Activated T-cell treated with anti-CD3 and anti-CD28 coated beads, Interleukin-2, amount 50 U/mL, for 24 hours (primary cell): Measurements from ENCODE around the gene SLC66A1.
"Not testable (repeated sequence)": the region's sequence is repeated elsewhere in the genome, so short reads cannot be mapped to it uniquely, and the experiment has no call there.

Experiments
- DNase-seq: peaks from one replicate; pipeline ENCODE4 v3.0.0-alpha.2; 2020
- H3K27ac Mint-ChIP-seq: 2 replicates; pipeline ENCODE4 v1.8.0; 2020; ENCODE audit warnings: mild to moderate bottlenecking, mixed read lengths
- H3K27me3 Mint-ChIP-seq: 2 replicates; pipeline ENCODE4 v1.8.0; 2020; ENCODE audit warnings: mixed read lengths
- H3K36me3 Mint-ChIP-seq: 2 replicates; pipeline ENCODE4 v1.8.0; 2020; ENCODE audit warnings: low read depth, mixed read lengths
- H3K4me1 Mint-ChIP-seq: 2 replicates; pipeline ENCODE4 v1.8.0; 2020; ENCODE audit warnings: low read depth, mixed read lengths
- H3K4me3 Mint-ChIP-seq: 2 replicates; pipeline ENCODE4 v1.8.0; 2020; ENCODE audit warnings: mild to moderate bottlenecking, moderate library complexity, mixed read lengths
- H3K9me3 Mint-ChIP-seq: 2 replicates; pipeline ENCODE4 v1.8.0; 2020; ENCODE audit warnings: mixed read lengths

The SLC66A1 gene

DNA sequence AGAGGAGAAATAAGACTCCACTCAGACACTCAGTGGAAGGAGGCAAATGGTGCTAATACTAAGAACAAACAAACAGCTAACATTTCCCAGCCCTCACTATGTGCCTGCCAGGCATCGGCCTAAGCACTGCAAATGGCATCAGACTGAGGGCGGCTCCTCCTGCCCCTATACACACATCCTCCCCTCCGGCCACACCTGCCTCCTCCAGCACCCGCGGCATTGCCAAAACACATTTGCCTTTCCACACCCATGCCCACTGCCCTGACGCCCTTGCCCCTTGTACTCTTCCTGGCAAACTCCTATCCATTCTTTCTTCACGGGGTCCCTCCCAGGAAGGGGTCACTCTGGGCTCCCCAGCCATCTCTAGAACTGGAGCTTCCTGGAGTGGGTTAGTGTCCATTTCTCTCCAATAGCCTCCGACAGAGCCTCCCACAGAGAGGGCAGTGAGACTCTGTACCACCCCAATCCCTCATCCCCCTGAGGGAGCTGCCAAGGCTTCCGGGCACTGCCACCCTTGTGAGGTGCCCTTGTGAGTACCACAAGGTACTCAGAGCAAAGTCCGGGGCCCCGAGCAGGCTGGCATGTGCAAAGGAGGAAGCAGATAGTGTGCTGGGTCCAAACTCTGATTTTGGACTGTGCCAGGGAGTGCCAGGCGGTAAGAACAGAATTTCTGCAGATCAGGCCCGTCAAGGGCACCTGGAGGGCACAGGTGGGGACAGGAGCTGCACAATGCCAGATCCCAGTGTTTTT, 24.5 kb upstream of the SLC66A1 start:
- H3K4me1 Mint-ChIP-seq: peaks cover 6% of the 10 kb centered on the region
- no peaks in the 10 kb centered on the region for H3K9me3 Mint-ChIP-seq
- no peak overlapping the region for H3K27ac Mint-ChIP-seq
- H3K4me3 Mint-ChIP-seq: peak overlapping the region; percentile 53
- no peak for DNase-seq
- peaks cover 4% of the 10 kb centered on the region for H3K36me3 Mint-ChIP-seq
- H3K27me3 Mint-ChIP-seq: peaks cover 21% of the 10 kb centered on the region

- not testable (repeated sequence) for H3K27ac Mint-ChIP-seq
- peak; percentile 74 for DNase-seq
These were observed 23.5 kb upstream of the SLC66A1 start, which contains the start of gene AKR7A3 for GRCh38 chr1:19288324-19289241. Gene AKR7A3, minus strand, starts transcription at chr1:19288770. Its CDS starts 61 bp downstream, at chr1:19288709.

GRCh38 chr1:19289244-19289643, 22.9 kb upstream of the SLC66A1 start:
- Mint-ChIP-seq H3K9me3 (peaks cover 6% of the 10 kb centered on the region), H3K27ac (no peak overlapping the region), H3K4me1 (peaks cover 6% of the 10 kb centered on the region), H3K36me3 (peaks cover 9% of the 10 kb centered on the region), H3K27me3 (peaks cover 21% of the 10 kb centered on the region), H3K4me3 (peak overlapping the region; percentile 55)
- DNase-seq: no peak

More at GRCh38 chr1:19288324-19289241, 23.5 kb upstream of the SLC66A1 start, which contains the start of gene AKR7A3:
- Mint-ChIP-seq H3K4me3 (peak within 1 kb of the TSS; percentile 55), H3K27me3 (peaks cover 21% of the 10 kb centered on the region)
- H3K36me3 Mint-ChIP-seq, H3K9me3 Mint-ChIP-seq, H3K4me1 Mint-ChIP-seq: not testable (repeated sequence)

GRCh38 chr1:19294638-19295037, 17.5 kb upstream of the SLC66A1 start:
- Mint-ChIP-seq H3K4me1 (no peaks in the 10 kb centered on the region), H3K27ac (no peak overlapping the region), H3K4me3 (no peak overlapping the region), H3K9me3 (peaks cover 23% of the 10 kb centered on the region), H3K36me3 (peaks cover 32% of the 10 kb centered on the region), H3K27me3 (peaks cover 3% of the 10 kb centered on the region)
- DNase-seq: no peak

DNA sequence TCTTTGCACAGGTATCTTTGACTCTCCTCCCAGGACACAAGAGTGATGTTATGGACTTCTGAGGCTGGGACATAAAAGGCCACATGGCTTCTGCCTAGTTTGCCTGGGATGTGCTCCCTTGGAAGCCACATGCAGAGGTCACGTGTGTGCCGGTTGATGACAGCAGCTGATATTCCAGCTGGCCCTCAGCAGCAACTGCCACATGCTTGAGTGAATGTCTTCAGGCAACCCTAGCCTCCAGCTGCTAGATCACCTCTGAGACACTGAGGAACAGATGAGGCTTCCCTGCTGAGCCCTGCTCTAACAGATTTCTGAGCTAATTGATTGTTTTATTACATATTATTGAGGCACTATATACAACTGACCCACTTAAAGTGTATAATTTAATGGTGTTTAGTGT, 11.9 kb upstream of the SLC66A1 start:
- Mint-ChIP-seq H3K4me1 (no peaks in the 10 kb centered on the region), H3K4me3 (no peak overlapping the region), H3K27ac (no peak overlapping the region)

GRCh38 chr1:19304081-19304480, 8.0 kb upstream of the SLC66A1 start:
- H3K4me1 Mint-ChIP-seq, DNase-seq, H3K27ac Mint-ChIP-seq, H3K27me3 Mint-ChIP-seq, H3K9me3 Mint-ChIP-seq, H3K4me3 Mint-ChIP-seq: not testable (repeated sequence)
- H3K36me3 Mint-ChIP-seq: peaks cover 75% of the 10 kb centered on the region

More for the DNA sequence above, 11.9 kb upstream of the SLC66A1 start:
- no peak for DNase-seq
- Mint-ChIP-seq H3K9me3 (peaks cover 8% of the 10 kb centered on the region), H3K27me3 (no peaks in the 10 kb centered on the region), H3K36me3 (peaks cover 52% of the 10 kb centered on the region)

GRCh38 chr1:19305880-19306279, 6.2 kb upstream of the SLC66A1 start:
- no peak overlapping the region for H3K27ac Mint-ChIP-seq
- no peaks in the 10 kb centered on the region for H3K27me3 Mint-ChIP-seq

DNA sequence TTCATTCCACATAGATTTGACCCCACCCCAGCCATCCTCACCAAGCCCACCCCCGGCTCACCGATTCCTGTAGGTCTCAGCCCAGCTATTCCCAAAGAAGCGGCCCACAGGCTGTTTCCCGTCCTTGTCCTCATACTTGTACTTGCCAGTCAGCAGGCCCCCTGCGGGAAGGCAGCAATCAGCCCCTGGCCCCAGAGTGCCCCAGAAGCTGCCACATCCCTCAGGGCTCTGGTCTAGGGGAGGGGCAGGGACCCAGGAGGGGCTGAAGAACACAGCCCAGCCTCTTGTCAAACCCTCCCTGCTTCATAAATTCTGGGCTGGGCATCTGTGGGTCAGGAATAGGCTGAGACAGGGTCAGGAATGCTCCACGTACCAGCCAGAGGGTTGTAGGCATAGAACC, 5.2 kb upstream of the SLC66A1 start:
- peaks cover 77% of the 10 kb centered on the region for H3K36me3 Mint-ChIP-seq
- no peaks in the 10 kb centered on the region for H3K9me3 Mint-ChIP-seq
- H3K27me3 Mint-ChIP-seq: no peaks in the 10 kb centered on the region
- H3K27ac Mint-ChIP-seq: no peak overlapping the region
- H3K4me1 Mint-ChIP-seq: peaks cover 17% of the 10 kb centered on the region
- DNase-seq: no peak
- H3K4me3 Mint-ChIP-seq: no peak overlapping the region

More at GRCh38 chr1:19305880-19306279, 6.2 kb upstream of the SLC66A1 start:
- Mint-ChIP-seq H3K4me3 (no peak overlapping the region), H3K36me3 (peaks cover 70% of the 10 kb centered on the region), H3K9me3 (no peaks in the 10 kb centered on the region), H3K4me1 (peaks cover 11% of the 10 kb centered on the region)
- DNase-seq: no peak

- H3K36me3 Mint-ChIP-seq: peaks cover 67% of the 10 kb centered on the region
These were observed 4.2 kb upstream of the SLC66A1 start for GRCh38 chr1:19307794-19308508.

DNA sequence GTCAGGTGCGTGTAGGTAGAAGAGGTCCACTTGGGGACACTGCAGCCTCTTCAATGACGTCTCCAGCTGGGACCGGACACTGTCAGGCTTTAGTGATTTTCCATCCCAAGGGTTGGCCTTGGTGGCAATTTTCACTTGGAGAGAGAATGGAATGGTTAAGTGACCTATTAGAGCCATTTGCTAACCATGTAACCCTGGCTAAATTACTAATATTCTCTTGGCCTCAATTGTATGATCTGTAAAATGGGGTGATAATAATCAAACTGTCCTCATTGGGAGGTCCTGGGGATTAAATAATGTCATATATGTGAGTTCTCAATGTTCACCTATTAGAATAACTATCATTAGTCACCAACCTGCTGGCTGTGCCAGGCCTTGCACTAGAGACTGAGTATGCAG, 3.6 kb upstream of the SLC66A1 start:
- H3K4me1 Mint-ChIP-seq: peaks cover 27% of the 10 kb centered on the region
- H3K36me3 Mint-ChIP-seq: peaks cover 61% of the 10 kb centered on the region
- H3K27me3 Mint-ChIP-seq: no peaks in the 10 kb centered on the region
- H3K9me3 Mint-ChIP-seq: no peaks in the 10 kb centered on the region
- DNase-seq: no peak
- no peak overlapping the region for H3K4me3 Mint-ChIP-seq
- H3K27ac Mint-ChIP-seq: no peak overlapping the region

More at GRCh38 chr1:19307794-19308508, 4.2 kb upstream of the SLC66A1 start:
- Mint-ChIP-seq H3K4me1 (peaks cover 21% of the 10 kb centered on the region), H3K9me3 (no peaks in the 10 kb centered on the region), H3K4me3 (no peak overlapping the region), H3K27ac (no peak overlapping the region), H3K27me3 (no peaks in the 10 kb centered on the region)
- DNase-seq: peak; percentile 21

DNA sequence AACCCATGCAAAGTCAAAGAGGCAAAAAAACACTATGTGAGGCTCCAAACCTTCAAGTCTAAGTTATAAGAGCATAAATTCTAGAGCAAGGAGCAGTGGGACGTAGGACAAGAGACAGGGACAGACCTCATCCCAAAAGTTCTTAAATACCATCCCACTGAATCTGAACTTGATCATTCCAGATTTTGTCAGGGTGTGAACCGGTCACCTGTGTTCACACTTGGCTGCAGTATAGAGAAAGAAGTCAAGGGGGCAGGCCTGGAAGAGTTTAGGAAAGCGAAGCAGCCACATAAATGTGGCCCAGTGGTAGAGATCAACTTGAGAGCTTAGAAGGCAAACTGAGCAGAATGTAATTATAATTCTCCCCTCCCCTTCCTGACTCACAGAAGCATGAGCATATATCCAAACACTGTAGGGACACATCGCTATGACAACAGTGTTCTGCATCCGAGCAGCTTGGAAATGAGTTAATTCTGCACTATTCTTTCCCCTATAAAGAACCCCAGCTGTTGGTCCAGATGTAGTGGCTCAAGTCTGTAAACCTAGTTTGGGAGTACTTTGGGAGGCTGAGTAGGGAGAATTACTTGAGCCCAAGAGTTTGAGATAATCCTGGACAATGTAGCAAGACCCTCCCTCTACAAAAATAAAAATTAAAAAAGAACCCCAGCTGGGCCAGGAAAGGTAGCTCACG, 2.9 kb upstream of the SLC66A1 start:
- no peak for DNase-seq
- no peak overlapping the region for H3K27ac Mint-ChIP-seq
- H3K27me3 Mint-ChIP-seq: no peaks in the 10 kb centered on the region
- no peaks in the 10 kb centered on the region for H3K9me3 Mint-ChIP-seq
- H3K36me3 Mint-ChIP-seq: peaks cover 53% of the 10 kb centered on the region
- H3K4me3 Mint-ChIP-seq: no peak overlapping the region
- peaks cover 29% of the 10 kb centered on the region for H3K4me1 Mint-ChIP-seq

- Mint-ChIP-seq H3K9me3 (no peaks in the 10 kb centered on the region), H3K36me3 (peaks cover 45% of the 10 kb centered on the region), H3K27me3 (no peaks in the 10 kb centered on the region), H3K27ac (no peak overlapping the region), H3K4me1 (peaks cover 31% of the 10 kb centered on the region), H3K4me3 (peak overlapping the region; percentile 87)
- DNase-seq: no peak
These were observed 2.1 kb upstream of the SLC66A1 start for GRCh38 chr1:19310061-19310460.

DNA sequence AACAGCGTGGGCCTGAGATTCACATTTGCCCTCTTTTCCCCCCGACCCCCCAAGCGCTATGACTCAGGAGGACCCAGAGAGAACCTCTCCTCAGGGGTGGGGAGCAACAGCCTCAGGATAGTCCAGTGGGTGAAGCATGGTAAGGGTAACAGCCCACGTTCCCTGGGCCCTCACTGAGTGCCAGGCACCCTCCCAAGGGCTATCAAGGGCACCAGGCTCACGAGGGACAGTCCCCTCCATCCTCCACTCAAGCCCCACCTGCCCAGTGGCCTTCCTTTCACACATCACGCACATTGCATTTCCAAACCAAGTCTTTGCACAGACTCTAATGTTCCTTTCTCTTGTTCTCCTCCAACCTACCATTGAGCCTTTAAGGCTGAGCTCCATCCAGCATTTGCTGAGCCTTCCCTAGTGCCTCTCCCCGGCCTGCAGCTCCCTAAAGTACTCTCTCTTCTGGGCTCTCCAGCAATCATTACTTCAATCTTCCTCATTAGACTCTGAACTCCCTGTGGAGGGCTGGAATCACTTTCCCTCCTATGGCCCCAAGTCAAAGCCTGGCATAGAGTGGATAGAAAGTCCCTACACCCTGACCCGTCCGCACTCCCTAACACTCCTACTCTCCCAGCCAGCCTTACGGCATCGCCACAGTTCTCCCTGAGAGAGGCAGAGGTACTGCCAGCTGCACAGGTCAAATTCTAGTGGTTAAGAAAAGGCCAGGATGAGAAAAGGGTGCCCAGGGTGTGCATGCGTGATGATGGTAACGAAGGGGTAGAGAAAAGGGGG, 1.2 kb upstream of the SLC66A1 start:
- DNase-seq: peak; percentile 30
- H3K4me3 Mint-ChIP-seq: peak overlapping the region; percentile 87
- peaks cover 39% of the 10 kb centered on the region for H3K4me1 Mint-ChIP-seq
- H3K27ac Mint-ChIP-seq: peak overlapping the region; percentile 87
- H3K27me3 Mint-ChIP-seq: no peaks in the 10 kb centered on the region
- peaks cover 37% of the 10 kb centered on the region for H3K36me3 Mint-ChIP-seq
- no peaks in the 10 kb centered on the region for H3K9me3 Mint-ChIP-seq
